NCI-H2107 (cell line): ENCODE results near the gene GMNN.

Experiments
- DNase-seq: peaks from one replicate; lab custom pipeline; 2025; lab: John Stamatoyannopoulos, UW

The GMNN gene

DNA sequence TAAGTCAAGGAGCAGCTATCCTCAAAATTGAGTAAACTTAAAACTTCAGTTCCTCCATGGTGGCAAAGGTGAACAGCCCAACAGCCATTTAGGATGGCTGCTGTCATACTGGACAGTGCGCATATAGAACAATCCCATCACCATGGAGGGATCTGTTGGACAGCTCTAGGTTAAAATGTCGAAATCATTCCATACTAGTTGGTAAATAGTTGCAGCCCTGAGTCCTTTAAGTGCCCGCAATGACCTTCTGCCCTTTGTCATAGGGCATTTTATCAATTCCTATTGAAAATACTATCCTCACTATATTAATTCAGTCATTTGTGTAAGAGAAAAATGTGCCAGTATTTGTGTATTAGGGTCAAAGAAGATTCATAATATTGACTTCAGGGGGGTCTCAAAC, 32.8 kb downstream of the GMNN start:
- DNase-seq, result no peak

DNA sequence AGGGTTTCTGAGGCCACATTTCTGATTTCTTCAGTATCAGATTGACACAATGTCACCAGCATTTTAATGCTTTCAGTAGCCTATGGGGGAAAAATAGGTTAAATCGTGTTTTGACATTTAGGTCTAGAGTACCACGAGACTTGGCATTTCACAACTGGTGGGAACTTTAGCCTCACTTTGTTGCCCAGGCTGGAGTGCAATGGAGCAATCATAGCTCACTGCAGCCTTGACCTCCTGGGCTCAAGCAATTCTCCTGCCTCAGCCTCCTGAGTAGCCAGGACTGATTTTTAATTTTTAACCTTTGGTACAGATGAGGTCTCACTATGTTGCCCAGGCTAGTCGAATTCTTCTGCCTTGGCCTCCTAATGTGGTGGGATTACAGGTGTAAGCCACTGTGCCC, 35.0 kb downstream of the GMNN start:
- DNase-seq, result no peak

DNA sequence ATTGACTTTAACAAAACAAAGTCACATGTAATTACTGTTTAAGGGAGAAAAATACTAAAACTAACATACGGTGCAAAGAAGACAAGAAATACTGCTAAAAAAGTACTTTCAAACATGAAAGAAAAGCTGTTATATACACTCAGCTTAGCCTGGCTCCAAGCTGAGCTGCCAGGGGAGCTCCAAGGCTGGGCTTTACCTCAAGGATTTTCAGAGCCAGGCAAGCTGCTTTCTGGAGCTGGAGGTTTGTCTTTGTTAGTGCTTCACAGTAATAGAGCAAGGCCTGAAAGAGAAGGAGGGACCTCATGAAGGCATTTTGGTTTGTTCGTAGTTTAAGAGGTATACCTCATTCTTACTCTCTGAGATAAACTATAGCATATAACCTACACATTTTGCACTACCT, 43.6 kb downstream of the GMNN start:
- DNase-seq, result no peak

DNA sequence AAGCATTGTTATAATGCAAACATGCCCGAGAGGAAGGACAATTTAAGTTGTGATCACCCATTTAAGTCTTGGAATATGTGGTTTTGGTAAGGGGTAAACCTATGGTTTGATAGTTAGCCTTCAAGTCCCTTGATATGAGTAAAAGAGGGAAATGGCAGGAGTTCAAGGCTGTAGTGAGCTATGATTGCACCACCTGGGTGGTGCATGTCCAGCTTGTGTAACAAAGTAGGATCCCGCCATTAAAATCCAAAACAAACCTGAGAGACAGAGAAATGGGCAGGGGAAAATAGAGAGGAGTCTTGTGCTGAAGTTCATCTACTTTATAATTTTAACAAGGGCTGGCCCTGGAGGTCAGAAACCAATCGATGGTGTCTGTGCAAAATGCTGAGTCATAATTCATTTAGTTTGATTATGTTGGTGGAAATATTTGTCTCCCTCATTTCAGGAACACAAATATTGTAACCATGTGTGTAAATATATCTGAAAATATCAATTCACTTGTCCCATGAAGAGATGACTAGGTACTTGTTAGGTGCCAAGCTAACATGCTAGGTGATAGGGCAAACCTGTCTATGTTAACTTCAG, 47.2 kb downstream of the GMNN start:
- DNase-seq, result no peak

DNA sequence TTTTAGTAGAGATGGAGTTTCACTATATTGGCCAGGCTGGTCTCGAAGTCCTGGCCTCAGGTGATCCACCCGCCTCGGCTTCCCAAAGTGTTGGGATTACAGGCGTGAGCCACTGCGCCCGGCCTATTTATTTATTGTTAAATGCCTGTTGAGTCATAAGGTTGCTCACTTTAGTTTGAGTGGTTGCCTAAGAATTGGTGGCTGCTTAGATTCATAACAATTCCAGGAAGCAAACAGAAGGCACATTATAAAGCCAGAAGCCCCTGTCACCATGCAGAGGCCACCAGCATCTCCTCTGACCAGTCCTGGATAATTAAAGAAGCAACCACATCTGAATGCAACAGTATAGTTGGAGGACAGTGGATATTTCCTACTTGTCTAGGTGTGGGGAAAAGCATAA, 48.0 kb downstream of the GMNN start:
- DNase-seq, result no peak

DNA sequence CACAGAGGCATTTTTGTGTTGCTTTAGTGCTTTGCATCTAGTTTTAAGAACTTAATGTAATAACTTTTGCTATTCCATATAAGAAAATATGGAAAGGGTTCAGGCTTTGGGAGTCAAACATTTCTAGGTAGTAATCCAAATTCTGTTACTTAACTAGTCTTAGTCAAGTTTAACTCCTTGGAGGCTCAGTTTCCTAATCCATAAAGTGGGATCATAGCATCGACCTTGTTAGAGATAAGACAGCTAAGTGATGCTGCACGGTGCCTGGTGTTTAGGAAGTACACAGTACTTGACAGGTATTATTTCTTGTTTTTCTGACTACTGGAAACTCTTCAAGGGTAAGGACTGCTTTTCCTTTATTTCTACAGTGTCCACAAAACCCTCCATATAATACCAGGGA, 48.4 kb downstream of the GMNN start:
- no peak for DNase-seq

DNA sequence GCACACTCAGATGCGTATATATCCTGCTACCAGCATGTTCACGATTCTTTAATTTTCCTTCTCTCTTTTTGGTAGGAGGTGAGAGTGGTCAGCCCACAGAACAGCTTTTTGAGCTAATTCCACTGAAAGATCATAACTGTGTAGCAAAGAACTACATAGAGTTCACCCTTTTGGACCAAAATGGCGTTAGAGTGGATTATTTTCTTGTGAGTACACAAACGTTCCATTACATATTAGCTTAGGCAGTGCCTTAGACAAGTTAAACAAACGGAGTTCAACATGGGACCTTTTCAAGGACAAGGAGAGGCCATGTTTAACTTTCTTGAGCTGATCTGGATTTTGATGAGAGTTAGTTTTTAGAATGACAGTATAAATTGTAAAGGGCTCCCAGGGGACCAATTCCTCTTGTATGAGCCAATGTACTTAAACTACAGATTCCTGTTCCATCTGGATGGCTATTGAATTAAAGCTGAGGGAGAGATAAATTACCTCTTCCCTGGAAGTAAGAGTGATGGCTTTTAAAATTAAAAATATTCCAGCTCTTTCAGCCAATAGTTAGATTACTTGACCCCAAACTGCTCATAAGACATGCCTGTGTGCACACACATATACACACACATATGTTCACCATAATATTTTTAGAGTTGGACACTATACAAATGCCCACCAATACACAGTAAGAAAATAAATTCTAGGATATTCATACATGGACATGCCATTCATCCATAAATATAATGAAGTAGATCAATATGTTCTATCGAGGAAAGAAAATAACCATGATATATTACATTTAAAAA, 49.6 kb downstream of the GMNN start:
- no peak for DNase-seq

DNA sequence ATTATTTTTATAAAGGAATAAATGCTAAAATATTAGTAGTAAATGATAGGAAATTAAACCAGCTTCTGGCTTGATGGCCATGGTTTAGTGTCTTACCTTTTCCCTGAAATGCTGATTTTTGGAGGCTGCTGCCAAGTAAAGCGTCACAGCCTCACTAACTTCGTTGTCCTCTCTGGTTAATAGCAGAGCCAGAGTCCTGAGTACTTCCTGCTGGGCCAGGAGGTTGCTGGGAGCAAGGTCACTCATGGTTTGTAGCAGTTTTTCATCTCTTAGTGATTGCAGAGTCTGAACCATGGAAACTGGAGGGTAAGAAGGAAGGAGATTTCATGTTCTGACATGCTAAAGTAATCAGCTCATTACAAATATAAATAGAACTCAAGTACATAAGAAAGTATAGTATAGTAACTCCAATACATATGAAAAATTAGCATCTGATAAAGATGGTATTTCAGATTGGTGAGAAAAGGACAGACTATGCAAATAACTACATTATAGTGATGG, 50.4 kb downstream of the GMNN start:
- no peak for DNase-seq

DNA sequence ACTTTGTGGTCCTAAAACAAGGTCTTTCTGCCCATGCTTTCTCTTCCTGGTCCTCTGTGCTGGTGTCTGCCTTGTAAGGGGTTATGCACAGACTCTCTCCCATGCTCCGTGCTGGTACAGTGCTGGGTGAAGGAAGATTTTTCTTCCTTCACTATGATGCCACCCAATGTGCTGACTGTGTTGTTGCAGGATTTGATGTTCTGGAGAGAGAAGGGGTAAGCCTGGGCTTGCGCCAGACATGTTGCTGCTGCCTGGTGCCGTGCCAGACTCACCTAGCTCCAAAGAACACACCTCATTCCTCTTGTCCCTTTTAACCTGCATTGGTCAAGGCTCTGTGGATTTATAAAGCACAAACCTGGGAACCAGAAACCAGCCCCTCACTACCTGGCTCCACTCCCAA, 52.4 kb downstream of the GMNN start:
- DNase-seq, result no peak

DNA sequence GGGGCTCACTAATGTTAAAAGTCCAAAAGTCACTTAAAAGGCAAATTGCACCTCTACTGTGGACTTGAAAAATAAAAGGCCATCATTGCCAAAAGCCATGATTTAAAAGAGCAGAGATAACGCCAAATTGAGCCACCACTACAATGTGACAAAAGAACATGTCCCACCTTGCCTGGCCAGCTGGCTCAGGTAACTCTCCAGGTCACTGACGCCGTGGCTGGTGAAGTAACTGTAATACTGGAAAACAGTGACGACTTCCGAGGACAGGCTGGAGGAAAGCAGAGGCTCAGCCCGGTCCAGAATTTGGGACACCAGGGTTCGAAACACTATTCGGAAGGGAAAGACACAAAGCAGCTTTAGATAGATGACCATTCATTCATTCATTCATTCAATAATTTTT, 53.2 kb downstream of the GMNN start:
- no peak for DNase-seq

DNA sequence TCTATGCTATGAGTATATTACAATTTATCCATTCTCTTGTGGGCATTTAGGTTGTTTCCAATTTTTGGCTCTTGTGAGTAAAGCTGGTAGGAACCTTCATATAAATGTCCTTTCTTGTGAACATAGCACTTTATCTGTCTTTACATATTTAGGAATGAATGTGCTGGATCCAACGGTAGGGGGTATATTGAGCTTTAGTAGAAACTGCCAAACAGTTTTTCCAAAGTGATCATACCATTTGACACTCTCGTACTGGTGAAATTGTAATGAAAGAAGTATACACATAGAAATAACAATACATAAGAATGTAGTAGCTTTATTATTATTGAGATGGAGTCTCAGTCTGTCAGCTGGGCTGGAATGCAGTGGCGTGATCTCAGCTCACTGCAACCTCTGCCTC, 54.9 kb downstream of the GMNN start:
- no peak for DNase-seq

DNA sequence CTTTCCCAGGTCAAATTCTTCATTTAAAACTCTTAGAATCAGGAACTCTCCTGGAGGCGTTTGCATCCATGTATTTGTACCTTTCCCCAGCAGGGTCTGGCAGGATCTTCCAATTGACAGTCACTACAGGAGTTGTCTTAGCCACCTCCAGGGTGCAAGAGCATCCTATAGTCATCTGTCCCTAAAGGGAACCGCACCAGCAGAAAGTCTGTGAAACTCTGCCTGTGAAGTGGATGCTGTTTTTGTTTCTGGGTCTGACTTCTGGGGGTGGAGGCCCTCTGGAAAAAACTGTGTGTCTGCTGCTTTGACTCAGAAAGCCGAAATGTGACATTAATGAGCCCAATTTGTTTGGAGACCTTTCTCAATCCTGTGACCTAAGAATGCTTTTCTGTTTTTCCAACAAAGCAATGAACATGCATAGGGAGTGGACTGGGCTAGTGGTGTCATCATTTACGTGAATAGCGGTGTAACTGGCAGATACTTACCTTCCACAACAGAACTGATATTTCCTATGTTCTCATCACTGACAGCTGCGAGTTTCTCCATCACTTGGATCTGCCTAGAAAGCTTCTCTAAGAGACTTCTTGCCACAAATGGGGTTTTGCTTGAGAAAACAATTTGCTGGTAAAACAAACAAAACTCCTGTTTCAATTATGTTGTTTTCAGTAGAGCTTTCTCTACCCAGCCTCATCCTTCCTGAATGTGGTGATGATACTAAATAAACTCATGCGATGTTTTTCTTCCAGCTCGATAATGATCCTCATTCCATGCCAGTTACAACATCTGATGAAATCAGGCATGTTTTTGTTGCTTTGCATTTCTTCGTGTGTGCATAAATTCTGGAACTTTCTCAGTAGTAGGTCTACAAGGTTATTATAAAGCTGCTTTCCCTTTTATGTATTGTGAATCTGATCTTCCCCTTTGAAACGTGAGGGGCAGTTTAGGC, 57.3 kb downstream of the GMNN start:
- DNase-seq, result no peak

DNA sequence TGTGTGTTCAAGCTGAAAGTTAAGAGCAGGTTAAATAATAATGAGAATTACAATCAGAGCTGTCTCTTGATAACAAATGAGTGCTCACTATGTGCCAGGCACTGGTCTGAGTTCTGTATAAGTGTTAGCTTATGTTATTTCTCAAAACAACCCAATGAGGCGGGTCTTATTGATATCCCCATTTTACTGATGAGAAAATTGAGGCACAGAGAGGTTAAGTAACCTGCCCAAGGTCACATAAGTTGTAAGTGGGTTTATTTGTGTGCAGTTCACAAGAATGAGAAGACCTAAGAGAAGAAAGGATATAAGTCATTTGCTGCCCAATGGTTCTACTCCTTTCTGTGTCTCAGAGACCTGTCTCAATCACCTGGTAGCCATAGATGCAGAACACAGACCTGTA, 58.1 kb downstream of the GMNN start:
- no peak for DNase-seq

DNA sequence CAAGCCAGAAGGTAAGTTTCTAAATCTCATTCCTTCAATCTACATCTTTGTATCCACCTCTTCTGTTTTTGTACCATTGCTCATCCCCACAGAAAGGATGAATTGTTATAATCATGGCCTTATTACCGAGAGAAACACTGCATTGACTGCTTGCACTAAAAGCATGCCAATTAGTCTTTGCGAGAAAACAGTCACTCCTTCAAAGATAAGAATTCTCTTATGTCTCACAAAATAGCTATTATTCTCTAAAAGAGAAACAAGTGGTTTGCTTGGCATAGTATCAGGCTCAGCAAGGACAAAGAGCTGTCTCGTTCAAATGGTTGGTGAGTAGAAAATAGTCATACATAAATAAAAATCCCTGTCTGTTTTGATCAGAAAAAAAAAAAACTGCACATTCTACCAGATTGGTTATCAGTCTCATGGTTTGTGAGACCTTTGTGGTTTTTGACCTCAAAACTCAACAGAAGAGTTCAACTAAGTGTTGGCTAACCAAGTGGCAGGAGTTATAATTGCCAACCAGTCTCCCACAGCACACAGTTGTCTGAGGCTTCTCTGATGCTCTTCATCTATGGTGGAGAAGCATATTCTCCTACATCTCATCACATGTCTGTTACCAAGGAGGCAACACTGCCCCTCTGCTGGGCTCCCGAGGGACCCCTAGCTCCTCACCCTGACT, 59.1 kb downstream of the GMNN start:
- no peak for DNase-seq
